ENCODE measurements around the gene CREG2.
"Not testable (repeated sequence)": the region's sequence is repeated elsewhere in the genome, so short reads cannot be mapped to it uniquely, and the experiment has no call there.

The CREG2 gene

DNA sequence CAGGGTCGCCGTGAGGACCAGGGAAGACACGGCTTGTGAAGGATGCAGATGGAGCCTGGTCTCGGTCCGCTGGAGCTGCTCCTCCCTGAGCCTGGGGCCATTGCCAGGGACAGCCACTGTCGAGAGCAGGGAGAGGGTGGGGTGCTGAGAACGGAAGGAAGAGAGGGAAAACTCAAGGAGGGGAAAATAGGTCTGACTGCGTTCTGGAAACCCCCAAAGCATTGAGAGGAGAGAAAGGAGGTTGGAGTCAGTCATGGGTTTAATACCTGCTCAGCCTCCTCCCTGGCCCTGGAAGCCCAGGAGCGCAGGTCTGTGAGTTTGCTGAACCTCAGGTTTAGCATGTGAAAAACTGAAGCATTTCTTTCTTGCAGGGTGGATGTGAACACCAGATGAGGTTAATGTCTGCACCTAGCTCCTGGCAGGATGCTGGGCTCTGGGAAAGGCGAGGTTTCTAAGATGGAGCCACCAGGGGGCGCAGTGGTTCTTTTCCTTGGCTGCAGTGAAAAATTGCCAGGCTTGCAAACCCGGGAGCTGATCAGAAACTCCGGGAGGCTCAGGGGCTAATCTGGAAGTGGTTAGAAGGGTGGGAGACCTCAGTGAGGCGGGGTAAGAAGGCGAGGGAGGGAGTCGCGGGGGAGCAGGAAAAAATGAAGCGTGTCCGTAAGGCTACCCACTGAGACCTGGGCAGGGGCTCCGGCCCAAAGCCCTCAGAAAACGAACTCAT is 45.2 kb downstream of the CREG2 start:
- peak; percentile 76 for DNase-seq

- DNase-seq, result no peak
These were observed 45.9 kb downstream of the CREG2 start for GRCh38 chr2:101341421-101341820.

- peak; percentile 18 for DNase-seq
These were observed 47.2 kb downstream of the CREG2 start for GRCh38 chr2:101340141-101340551.

GRCh38 chr2:101339266-101339880 is 47.9 kb downstream of the CREG2 start:
- DNase-seq, result no peak

DNA sequence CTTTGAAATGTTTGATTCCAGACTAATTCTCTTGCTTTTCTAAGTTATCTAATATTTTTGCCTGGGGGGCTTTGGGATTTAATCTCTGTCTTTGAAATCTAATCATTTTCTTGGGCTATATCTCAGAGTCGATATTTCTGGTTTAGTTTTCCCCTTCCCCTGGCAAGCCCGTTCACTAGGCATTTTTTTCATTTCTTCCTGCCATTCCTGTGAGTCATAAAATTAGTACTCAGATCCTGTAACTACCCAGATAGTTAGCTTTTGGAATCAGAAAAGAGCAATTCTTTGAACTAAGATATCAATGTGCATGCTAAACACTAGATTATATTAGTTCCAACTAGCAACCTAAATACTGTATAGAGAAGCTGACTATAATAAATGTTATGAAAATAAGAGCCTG is 49.4 kb downstream of the CREG2 start:
- peak; percentile 44 for DNase-seq

DNA sequence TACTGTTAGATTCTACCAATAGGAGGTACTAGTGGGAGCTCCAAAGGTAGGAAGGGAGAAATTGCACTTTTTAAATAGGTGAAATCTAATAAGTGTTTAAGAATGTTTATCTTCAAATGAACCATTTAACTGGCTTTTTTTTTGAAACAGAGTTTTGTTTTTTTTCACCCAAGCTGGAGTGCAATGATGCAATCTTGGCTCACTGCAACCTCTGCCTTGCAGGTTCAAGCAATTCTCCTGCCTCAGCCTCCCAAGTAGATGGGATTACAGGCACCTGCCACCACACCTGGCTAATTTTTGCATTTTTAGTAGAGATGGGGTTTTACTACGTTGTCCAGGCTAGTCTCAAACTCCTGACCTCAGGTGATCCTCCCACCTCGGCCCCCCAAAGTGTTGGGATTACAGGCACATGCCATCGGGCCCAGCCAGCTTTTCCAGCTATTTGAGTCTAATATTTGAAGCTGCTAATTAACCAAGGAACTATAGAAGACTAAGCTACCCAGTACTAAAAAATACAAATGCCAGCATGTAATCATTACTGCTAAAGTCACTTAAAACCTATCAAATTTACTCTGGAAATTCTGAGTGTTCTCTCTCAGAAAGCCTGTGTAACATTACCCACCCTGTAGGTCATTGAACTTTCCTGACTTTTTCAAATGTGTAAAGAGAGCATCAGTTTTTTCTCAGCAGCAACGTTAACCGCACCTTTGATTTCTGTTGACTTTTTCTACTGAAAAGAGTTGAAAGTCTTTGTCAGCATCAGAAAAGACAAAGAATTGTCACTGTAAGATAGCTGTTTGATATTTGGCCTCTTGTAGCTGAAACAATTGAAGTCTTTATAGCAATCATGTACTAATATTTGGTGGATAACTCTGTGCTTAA is 54.2 kb downstream of the CREG2 start:
- no peak for DNase-seq

DNA sequence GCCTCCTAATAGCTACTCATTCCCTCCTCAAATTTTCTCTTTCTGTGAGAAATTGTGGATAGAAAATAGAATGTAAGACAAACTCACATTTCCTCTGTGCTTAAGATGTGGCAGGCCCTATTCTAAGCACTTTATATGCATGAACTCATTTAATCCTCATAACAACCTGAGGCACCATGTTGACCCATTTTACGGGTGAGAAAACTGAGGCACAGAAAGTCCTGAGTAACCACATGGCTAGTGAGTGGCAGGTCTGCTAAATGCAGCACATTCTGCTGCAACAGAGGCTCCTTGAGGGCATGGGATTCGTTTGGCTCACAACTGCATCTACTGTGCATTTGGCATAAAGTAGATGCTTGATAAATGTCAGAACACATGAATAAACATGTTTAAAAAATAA is 56.1 kb downstream of the CREG2 start:
- DNase-seq, result no peak

DNA sequence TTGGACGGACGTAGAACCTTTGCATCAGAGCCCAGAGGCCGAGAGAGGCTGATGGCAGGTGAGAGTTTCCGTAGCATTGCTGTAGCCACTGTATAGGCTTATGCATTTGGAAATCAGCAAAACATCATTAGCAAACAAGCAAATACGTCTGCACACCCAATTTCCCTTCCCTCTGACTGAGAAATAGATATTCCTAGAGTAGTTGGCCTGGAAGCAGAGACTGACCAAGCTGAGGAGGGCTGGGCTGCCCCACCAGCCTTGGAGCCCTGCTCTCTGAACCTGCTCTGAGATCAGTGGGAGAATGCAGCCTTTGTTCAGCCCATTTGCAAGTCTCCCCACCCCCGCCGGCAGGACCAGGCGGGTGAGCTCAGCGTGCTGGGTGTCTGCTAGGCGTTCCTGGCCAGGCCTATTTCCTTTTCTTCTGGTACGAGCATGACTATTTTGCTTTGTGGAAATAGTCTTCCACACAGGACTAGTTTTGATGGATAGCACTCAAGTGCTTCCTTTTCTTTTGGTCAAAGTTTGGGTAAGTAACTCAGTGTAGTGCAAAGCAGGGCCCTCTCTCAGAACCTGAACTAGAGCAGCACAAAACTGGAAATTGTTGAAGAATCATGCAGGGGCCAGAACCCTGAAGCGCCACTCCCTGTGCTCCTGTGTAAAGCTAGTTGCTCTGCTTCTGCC is 56.9 kb downstream of the CREG2 start:
- no peak for DNase-seq

- no peak for DNase-seq
These were observed 58.3 kb downstream of the CREG2 start for GRCh38 chr2:101329026-101329425.

- DNase-seq, result no peak
These were observed 58.8 kb downstream of the CREG2 start for GRCh38 chr2:101328474-101329007.

GRCh38 chr2:101327863-101328394 is 59.4 kb downstream of the CREG2 start:
- no peak for DNase-seq

- no peak for DNase-seq
These were observed 61.9 kb downstream of the CREG2 start for GRCh38 chr2:101325425-101325824.

DNA sequence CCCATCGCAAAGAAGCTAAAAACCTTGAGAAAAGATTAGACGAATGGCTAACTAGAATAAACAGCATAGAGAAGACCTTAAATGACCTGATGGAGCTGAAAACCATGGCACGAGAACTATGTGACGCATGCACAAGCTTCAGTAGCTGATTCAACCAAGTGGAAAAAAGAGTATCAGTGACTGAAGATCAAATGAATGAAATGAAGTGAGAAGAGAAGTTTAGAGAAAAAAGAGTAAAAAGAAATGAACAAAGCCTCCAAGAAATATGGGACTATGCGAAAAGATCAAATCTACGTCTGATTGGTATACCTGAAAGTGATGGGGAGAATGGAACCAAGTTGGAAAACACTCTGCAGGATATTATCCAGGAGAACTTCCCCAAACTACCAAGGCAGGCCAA is 70.7 kb downstream of the CREG2 start:
- DNase-seq, result not testable (repeated sequence)

- DNase-seq, result no peak
These were observed 75.6 kb downstream of the CREG2 start for GRCh38 chr2:101311696-101312017.

GRCh38 chr2:101310834-101311695 is 76.2 kb downstream of the CREG2 start:
- no peak for DNase-seq

- DNase-seq, result no peak
These were observed 77.0 kb downstream of the CREG2 start for GRCh38 chr2:101310090-101310833.

DNA sequence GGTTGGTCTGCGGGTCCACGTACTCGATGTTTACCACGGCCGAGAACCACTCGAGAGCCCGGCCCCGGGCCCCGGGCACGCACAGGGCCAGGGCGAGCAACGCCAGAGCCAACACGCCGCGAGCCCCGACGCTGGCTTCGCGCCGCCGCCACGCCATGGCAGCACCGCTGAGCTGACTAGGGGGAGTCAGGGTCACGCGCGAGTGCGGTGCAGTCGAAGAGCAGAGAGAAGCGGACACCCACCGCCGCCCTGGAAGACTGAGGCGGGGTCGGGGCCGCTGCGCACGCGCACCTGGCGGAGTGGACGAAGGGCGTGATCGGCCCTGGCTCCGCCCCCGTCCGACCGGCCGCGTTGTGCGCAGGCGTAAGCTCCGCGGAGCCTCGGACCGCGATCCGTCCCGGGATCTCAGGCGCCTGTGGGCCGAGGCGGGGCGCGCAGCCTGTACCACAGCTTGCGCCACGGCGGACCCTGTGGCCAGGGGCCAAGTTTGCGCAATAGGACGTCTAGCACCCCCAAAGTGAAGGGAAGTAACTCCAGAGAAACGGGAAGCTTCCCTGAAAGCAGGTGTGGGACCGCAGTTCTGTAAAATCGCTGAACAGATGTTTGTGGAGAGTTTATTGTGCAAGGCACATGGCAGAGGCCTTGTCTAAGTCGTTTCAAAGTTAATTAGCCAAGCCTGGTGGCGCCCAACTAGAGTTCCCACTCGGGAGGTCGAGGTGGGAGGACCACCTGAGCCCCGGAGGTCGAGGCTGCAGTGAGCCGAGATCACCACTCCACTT is 78.7 kb downstream of the CREG2 start, which contains the start of gene RNF149:
Gene RNF149 (minus strand): TSS at position 270 of the 779 bp plus-strand sequence. CDS start 113 bp downstream, at position 157.
- peak; percentile 89 for DNase-seq

DNA sequence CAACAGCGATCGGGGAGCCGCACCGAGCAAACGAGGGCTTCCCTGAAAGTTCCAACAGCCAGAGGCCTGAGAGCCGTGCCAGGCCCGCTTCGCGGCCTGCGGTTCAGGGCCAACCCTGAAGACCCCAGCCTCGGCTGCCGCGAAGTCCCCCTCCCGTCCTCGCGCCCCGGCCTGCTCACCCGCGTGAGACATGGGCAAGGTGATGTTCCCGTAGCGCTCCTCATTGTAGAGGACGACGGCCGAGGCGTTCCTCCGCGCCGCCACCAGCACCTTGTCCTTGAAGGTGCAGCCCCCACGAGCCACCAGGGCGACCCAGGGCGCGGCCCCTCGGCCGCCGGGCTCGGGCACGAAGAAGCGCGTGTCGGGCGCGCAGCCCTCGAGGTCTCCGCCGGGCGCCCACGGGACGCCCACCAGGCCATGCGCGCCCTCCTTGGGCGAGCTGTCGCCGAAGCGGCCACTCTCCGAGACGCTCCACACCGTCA is 79.3 kb downstream of the CREG2 start:
- no peak for DNase-seq

GRCh38 chr2:101307503-101307902 is 79.8 kb downstream of the CREG2 start:
- DNase-seq, result no peak

DNA sequence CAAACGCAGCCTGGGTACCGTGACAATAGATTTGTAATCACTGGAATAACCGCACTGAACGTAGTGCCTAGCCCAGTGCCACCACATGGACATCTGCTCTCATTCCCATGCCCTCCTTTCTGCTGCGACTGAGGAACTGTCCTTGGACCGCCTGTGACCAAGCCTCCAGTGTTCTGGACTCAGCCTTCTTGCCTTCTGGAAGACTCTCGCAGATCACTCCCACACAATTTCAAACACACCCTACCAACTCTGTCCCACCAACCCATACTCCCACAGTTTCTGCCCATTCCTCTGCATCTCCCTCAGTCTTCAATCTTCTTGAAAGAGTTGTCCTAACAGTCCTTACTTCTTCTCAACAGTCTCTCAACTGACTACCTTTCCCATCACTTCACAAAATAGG is 80.9 kb downstream of the CREG2 start:
- DNase-seq, result no peak

All from fibroblast of skin of scalp (primary cell).